OCI-LY1 (cell line): ENCODE results near the gene OR2A12.

Source experiments
- H2AFZ ChIP-seq: fragments of 200-600 bp; sonication (generic), shearing (Covaris generic); 2 replicates; pipeline ENCODE4 v1.6.0; 2014; ENCODE audit warnings: antibody characterized with exemption, mild to moderate bottlenecking, low read length
- H3F3A ChIP-seq: fragments of 200-600 bp; sonication (generic), shearing (Covaris generic); 2 replicates; pipeline ENCODE4 v1.6.0; 2014; ENCODE audit warnings: mild to moderate bottlenecking, antibody characterized with exemption, low read length, moderate library complexity; ENCODE audit not compliant: insufficient read depth
- H3K27ac ChIP-seq: fragments of 200-600 bp; sonication (generic); 2 replicates; pipeline ENCODE4 v1.5.1; 2014; ENCODE audit warnings: low read length, mixed run types, mild to moderate bottlenecking, low read depth; ENCODE audit not compliant: poor library complexity, severe bottlenecking
- H3K27me3 ChIP-seq: fragments of 200-600 bp; sonication (generic); 2 replicates; pipeline ENCODE4 v1.6.0; 2014; ENCODE audit warnings: antibody characterized with exemption, mild to moderate bottlenecking, low read length, moderate library complexity; ENCODE audit not compliant: insufficient read depth
- H3K36me3 ChIP-seq: fragments of 200-600 bp; sonication (generic); 2 replicates; pipeline ENCODE4 v1.6.1; 2014; ENCODE audit warnings: mild to moderate bottlenecking, antibody characterized with exemption, low read length, moderate library complexity, mixed read lengths; ENCODE audit not compliant: insufficient read depth
- H3K4me1 ChIP-seq: fragments of 200-600 bp; sonication (generic); 2 replicates; pipeline ENCODE4 v1.5.1; 2014; ENCODE audit warnings: mild to moderate bottlenecking, low read length, moderate library complexity; ENCODE audit not compliant: insufficient read depth, severe bottlenecking
- H3K4me2 ChIP-seq: fragments of 200-600 bp; sonication (generic), shearing (Covaris generic); 2 replicates; pipeline ENCODE4 v1.6.1; 2014; ENCODE audit warnings: low read length
- H3K4me3 ChIP-seq: fragments of 200-600 bp; sonication (generic); 2 replicates; pipeline ENCODE4 v1.5.1; 2014; ENCODE audit warnings: low read length, low read depth, mild to moderate bottlenecking, mixed read lengths; ENCODE audit not compliant: poor library complexity, severe bottlenecking
- H3K79me2 ChIP-seq: fragments of 200-600 bp; shearing (Covaris generic); 2 replicates; pipeline ENCODE4 v1.6.1; 2016; ENCODE audit warnings: mixed run types, low read length, mixed read lengths; ENCODE audit not compliant: insufficient read depth
- H3K9ac ChIP-seq: fragments of 200-600 bp; sonication (generic), shearing (Covaris generic); 2 replicates; pipeline ENCODE4 v1.6.1; 2014; ENCODE audit warnings: mild to moderate bottlenecking, low read length, mixed read lengths
- H3K9me2 ChIP-seq: fragments of 200-600 bp; sonication (generic), shearing (Covaris generic); 2 replicates; pipeline ENCODE4 v1.6.1; 2014; ENCODE audit warnings: low read depth, mild to moderate bottlenecking, low read length, mixed read lengths
- H3K9me3 ChIP-seq: fragments of 200-600 bp; shearing (Covaris generic); 2 replicates; pipeline ENCODE4 v1.6.1; 2014; ENCODE audit warnings: low read length, mixed read lengths
- H4K20me1 ChIP-seq: fragments of 200-600 bp; sonication (generic), shearing (Covaris generic); 2 replicates; pipeline ENCODE4 v1.6.0; 2016; ENCODE audit warnings: mild to moderate bottlenecking, low read length; ENCODE audit not compliant: insufficient read depth
- EZH2 ChIP-seq: fragments of 200-600 bp; sonication (generic), shearing (Covaris generic); IDR thresholded peaks from 2 replicates; pipeline ENCODE4 v1.8.0; 2017; ENCODE audit warnings: borderline replicate concordance, mixed run types, mild to moderate bottlenecking, antibody characterized with exemption, low read length, moderate library complexity, mixed read lengths
- TF ChIP-seq, protein P1 (sequence below): fragments of 200-600 bp; sonication (generic), shearing (Covaris generic); IDR thresholded peaks from 2 replicates; pipeline ENCODE4 v1.5.1; 2017; ENCODE audit warnings: mild to moderate bottlenecking, antibody characterized with exemption, low read length, moderate library complexity, mixed read lengths

OR2A12 gene

DNA sequence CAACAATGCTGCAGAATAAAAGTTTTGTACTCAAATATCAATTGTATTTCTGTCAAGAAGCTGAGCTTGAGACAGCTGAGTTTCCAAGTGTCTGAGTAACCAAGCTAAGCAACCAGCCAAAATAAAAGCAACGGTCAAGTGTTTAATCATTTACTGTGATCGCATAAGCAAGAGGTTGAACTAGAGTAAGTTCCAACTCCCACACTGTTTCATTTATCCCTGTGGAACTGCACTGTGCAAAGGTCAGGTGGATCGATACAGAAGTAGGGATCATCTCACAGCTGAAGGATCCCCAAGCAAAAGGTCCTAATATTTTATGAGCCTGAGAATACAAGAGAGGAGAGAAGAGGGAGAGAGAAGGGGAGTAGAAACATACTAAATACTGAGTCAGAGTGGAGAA lies 58.3 kb downstream of the OR2A12 start:
- H3K9ac ChIP-seq: no peak overlapping the region
- no peaks in the 10 kb centered on the region for H3K27me3 ChIP-seq
- H3K4me2 ChIP-seq: no peak overlapping the region
- TF ChIP-seq EZH2: no peak
- TF ChIP-seq, protein P1, sequence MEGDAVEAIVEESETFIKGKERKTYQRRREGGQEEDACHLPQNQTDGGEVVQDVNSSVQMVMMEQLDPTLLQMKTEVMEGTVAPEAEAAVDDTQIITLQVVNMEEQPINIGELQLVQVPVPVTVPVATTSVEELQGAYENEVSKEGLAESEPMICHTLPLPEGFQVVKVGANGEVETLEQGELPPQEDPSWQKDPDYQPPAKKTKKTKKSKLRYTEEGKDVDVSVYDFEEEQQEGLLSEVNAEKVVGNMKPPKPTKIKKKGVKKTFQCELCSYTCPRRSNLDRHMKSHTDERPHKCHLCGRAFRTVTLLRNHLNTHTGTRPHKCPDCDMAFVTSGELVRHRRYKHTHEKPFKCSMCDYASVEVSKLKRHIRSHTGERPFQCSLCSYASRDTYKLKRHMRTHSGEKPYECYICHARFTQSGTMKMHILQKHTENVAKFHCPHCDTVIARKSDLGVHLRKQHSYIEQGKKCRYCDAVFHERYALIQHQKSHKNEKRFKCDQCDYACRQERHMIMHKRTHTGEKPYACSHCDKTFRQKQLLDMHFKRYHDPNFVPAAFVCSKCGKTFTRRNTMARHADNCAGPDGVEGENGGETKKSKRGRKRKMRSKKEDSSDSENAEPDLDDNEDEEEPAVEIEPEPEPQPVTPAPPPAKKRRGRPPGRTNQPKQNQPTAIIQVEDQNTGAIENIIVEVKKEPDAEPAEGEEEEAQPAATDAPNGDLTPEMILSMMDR: no peak
- H2AFZ ChIP-seq: no peak overlapping the region
- H3K79me2 ChIP-seq: no peaks in the 10 kb centered on the region; the same call in 1 of the 2 replicates
- no peak overlapping the region for H3K27ac ChIP-seq
- no peaks in the 10 kb centered on the region for H4K20me1 ChIP-seq
- H3K4me3 ChIP-seq: no peak overlapping the region
- no peaks in the 10 kb centered on the region for H3K4me1 ChIP-seq
- H3K9me3 ChIP-seq: no peaks in the 10 kb centered on the region
- no peaks in the 10 kb centered on the region for H3F3A ChIP-seq
- H3K36me3 ChIP-seq: no peaks in the 10 kb centered on the region
- H3K9me2 ChIP-seq: no peaks in the 10 kb centered on the region

DNA sequence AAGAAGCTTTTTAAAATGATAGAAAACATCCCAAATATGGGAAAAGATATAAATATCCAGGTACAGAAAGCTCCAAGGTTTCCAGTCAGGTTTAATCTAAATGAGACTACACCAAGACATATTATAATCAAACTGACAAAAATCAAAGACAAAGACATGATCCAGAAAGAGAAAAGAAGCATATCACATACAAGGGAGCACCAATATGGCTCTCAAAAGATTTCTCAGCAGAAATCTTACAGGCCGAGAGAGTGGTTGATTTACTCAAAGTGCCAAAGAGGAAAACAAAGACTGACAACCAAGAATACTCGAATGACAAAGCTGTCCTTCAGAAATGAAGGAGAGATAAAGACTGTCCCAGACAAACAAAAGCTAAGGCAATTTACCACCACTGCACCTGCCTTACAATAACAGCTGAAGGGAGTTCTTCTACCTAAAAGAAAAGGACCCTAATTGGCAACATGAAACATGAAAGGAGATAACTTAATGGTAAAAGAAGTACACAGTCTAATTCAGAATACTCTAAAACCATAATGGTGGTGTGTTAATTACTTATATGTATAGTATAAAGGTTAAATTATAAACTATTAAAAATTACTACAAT lies 62.2 kb downstream of the OR2A12 start:
- Histone ChIP-seq H3K4me3 (no peak overlapping the region), H3F3A (no peaks in the 10 kb centered on the region), H3K9me3 (no peaks in the 10 kb centered on the region; the same call in 1 of the 2 replicates), H3K27ac (no peak overlapping the region), H3K9me2 (no peaks in the 10 kb centered on the region), H3K9ac (no peak overlapping the region), H3K4me1 (no peaks in the 10 kb centered on the region), H3K4me2 (no peak overlapping the region), H2AFZ (no peak overlapping the region), H3K36me3 (no peaks in the 10 kb centered on the region), H4K20me1 (no peaks in the 10 kb centered on the region), H3K27me3 (no peaks in the 10 kb centered on the region), H3K79me2 (no peaks in the 10 kb centered on the region; the same call in 1 of the 2 replicates)
- TF ChIP-seq EZH2: no peak
